AG10803 (cell line): ENCODE results near the gene HOXB2.
A peak's percentile ranks its signal among the peaks of the same experiment; 100 is the strongest.

Experiments
- DNase-seq: peaks from one replicate; pipeline ENCODE4 v3.0.0; 2010; ENCODE audit warnings: low read depth
- H3K4me3 ChIP-seq: 2 replicates; pipeline ENCODE4 v1.5.1; 2011; ENCODE audit warnings: mild to moderate bottlenecking, low read length, control low read depth
- TF ChIP-seq, protein P1 (sequence below): conservative IDR thresholded peaks from 2 replicates; pipeline ENCODE4 v1.5.1; 2011; ENCODE audit warnings: mild to moderate bottlenecking, low read length, control low read depth, inconsistent platforms

HOXB2 gene

GRCh38 chr17:48499735-48500434 is 45.0 kb downstream of the HOXB2 start:
- no peak for DNase-seq
- no peak overlapping the region for H3K4me3 ChIP-seq
- TF ChIP-seq, protein P1, sequence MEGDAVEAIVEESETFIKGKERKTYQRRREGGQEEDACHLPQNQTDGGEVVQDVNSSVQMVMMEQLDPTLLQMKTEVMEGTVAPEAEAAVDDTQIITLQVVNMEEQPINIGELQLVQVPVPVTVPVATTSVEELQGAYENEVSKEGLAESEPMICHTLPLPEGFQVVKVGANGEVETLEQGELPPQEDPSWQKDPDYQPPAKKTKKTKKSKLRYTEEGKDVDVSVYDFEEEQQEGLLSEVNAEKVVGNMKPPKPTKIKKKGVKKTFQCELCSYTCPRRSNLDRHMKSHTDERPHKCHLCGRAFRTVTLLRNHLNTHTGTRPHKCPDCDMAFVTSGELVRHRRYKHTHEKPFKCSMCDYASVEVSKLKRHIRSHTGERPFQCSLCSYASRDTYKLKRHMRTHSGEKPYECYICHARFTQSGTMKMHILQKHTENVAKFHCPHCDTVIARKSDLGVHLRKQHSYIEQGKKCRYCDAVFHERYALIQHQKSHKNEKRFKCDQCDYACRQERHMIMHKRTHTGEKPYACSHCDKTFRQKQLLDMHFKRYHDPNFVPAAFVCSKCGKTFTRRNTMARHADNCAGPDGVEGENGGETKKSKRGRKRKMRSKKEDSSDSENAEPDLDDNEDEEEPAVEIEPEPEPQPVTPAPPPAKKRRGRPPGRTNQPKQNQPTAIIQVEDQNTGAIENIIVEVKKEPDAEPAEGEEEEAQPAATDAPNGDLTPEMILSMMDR: no peak

GRCh38 chr17:48499248-48499647 is 45.7 kb downstream of the HOXB2 start:
- no peak overlapping the region for H3K4me3 ChIP-seq
- TF ChIP-seq, protein P1: no peak
- no peak for DNase-seq

GRCh38 chr17:48498164-48498850 is 46.6 kb downstream of the HOXB2 start:
- no peak for DNase-seq
- TF ChIP-seq, protein P1: no peak
- no peak overlapping the region for H3K4me3 ChIP-seq

- TF ChIP-seq, protein P1: no peak
- DNase-seq: peak; percentile 68
- H3K4me3 ChIP-seq: no peak overlapping the region
Measured at GRCh38 chr17:48497103-48497502, 47.8 kb downstream of the HOXB2 start.

- TF ChIP-seq, protein P1: no peak
- no peak overlapping the region for H3K4me3 ChIP-seq
- peak; percentile 69 for DNase-seq
Measured at GRCh38 chr17:48494335-48494734, 50.6 kb downstream of the HOXB2 start.
